SK-N-SH (cell line): ENCODE results near the gene HOXA5. TPM values are rescaled to one million over a fixed set of nuclear protein-coding genes. Genes with fewer than 3 reads are reported as not detected.

Experiments
- CTCF ChIA-PET: fragments of 300-600, 350-600 bp; formaldehyde crosslinking; extraction: SDS; loops from one replicate; lab custom pipeline; 2021; lab: Yijun Ruan, JAX
- POLR2A ChIA-PET: fragments of 350-600 bp; sonication (Branson Sonifier 250); formaldehyde crosslinking; extraction: SDS; loops from one replicate; lab custom pipeline; 2020; ENCODE audit warnings: antibody characterized with exemption, inconsistent platforms; lab: Yijun Ruan, JAX
- DNase-seq: peaks from one replicate; pipeline ENCODE4 v3.0.0; 2012
- H2AFZ ChIP-seq: fragments of 200-600 bp; sonication (generic); 2 replicates; pipeline ENCODE4 v1.8.1; 2016; ENCODE audit warnings: antibody characterized with exemption, mild to moderate bottlenecking, low read depth
- H3F3A ChIP-seq: fragments of 200-600 bp; sonication (generic); replicated peaks from 2 replicates; pipeline ENCODE3; 2016; ENCODE audit warnings: antibody characterized with exemption, mild to moderate bottlenecking; ENCODE audit not compliant: insufficient read depth
- H3K27ac ChIP-seq, 2 experiments: fragments of 200-500 bp in 1 of 2; fragments of 200-600 bp in 1 of 2; sonication (Bioruptor generic) in 1 of 2; sonication (generic), shearing (Covaris generic) in 1 of 2; 2 replicates each; pipeline versions ENCODE4 v1.5.1 to v1.6.1; 2014 to 2016; ENCODE audit warnings: low read depth in 2 of 2, inconsistent platforms in 1 of 2, low read length in 1 of 2, mild to moderate bottlenecking in 1 of 2, mixed read lengths in 1 of 2
- H3K27me3 ChIP-seq: fragments of 200-600 bp; sonication (generic), shearing (Covaris generic); 2 replicates; pipeline ENCODE4 v1.6.1; 2016; ENCODE audit warnings: mixed run types; ENCODE audit not compliant: insufficient read depth
- H3K36me3 ChIP-seq, 2 experiments: fragments of 200-500 bp in 1 of 2; fragments of 200-600 bp in 1 of 2; sonication (Bioruptor generic) in 1 of 2; sonication (generic) in 1 of 2; replicated peaks in 1 of 2; 2 replicates each; pipeline versions ENCODE3 to v1.5.1; 2014 to 2016; ENCODE audit warnings: low read length in 1 of 2, mild to moderate bottlenecking in 1 of 2; ENCODE audit not compliant: insufficient read depth in 2 of 2, control insufficient read depth in 1 of 2
- H3K4me1 ChIP-seq, 2 experiments: fragments of 200-500 bp in 1 of 2; fragments of 200-600 bp in 1 of 2; sonication (Bioruptor generic) in 1 of 2; sonication (generic), shearing (Covaris generic) in 1 of 2; 2 replicates each; pipeline versions ENCODE4 v1.5.1 to v1.6.1; 2014 to 2016; ENCODE audit warnings: low read depth in 1 of 2, low read length in 1 of 2, mixed run types in 1 of 2; ENCODE audit not compliant: insufficient read depth in 2 of 2, control insufficient read depth in 1 of 2
- H3K4me2 ChIP-seq: fragments of 200-600 bp; sonication (generic), shearing (Covaris generic); 2 replicates; pipeline ENCODE4 v1.6.1; 2017; ENCODE audit warnings: mixed run types
- H3K4me3 ChIP-seq, 2 experiments: fragments of 200-500 bp in 1 of 2; fragments of 200-600 bp in 1 of 2; sonication (Bioruptor generic) in 1 of 2; sonication (generic), shearing (Covaris generic) in 1 of 2; 2 replicates each; pipeline versions ENCODE4 v1.5.1 to v1.8.1; 2014 to 2016; ENCODE audit warnings: low read depth in 2 of 2, inconsistent platforms in 1 of 2, low read length in 1 of 2, mild to moderate bottlenecking in 1 of 2, mixed read lengths in 1 of 2, moderate library complexity in 1 of 2
- H3K79me2 ChIP-seq: fragments of 200-600 bp; sonication (generic); 2 replicates; pipeline ENCODE4 v1.8.1; 2017; ENCODE audit warnings: mild to moderate bottlenecking; ENCODE audit not compliant: insufficient read depth
- H3K9ac ChIP-seq: fragments of 200-600 bp; sonication (generic); 2 replicates; pipeline ENCODE4 v1.6.1; 2017; ENCODE audit warnings: mixed run types
- H3K9me2 ChIP-seq: fragments of 200-600 bp; sonication (generic); 2 replicates; pipeline ENCODE4 v1.6.1; 2017; ENCODE audit warnings: mixed run types
- H3K9me3 ChIP-seq: fragments of 200-600 bp; sonication (generic); 2 replicates; pipeline ENCODE4 v1.6.1; 2017; ENCODE audit warnings: mixed run types, mild to moderate bottlenecking, moderate library complexity
- H4K20me1 ChIP-seq: fragments of 200-600 bp; sonication (generic); 2 replicates; pipeline ENCODE4 v1.6.1; 2017; ENCODE audit warnings: mild to moderate bottlenecking, mixed run types; ENCODE audit not compliant: insufficient read depth
- ELF1 ChIP-seq: IDR thresholded peaks from 2 replicates; pipeline ENCODE4 v1.4.0; 2012
- EP300 ChIP-seq, 2 experiments: IDR thresholded peaks; 2 replicates each; pipeline versions ENCODE4 v1.4.0 to v1.6.1; 2012; ENCODE audit warnings: borderline replicate concordance in 1 of 2, low read depth in 1 of 2, low read length in 1 of 2
- EZH2phosphoT487 ChIP-seq: fragments of 200-600 bp; sonication (generic); IDR thresholded peaks from 2 replicates; pipeline ENCODE4 v1.6.1; 2017; ENCODE audit warnings: low read depth, mixed run types, mild to moderate bottlenecking, antibody characterized with exemption, moderate library complexity, borderline replicate concordance
- FOXJ3 ChIP-seq: sonication (generic); formaldehyde crosslinking; IDR thresholded peaks from 2 replicates; pipeline ENCODE4 v1.5.1; 2020; ENCODE audit warnings: mild to moderate bottlenecking, missing genetic modification reagents
- GABPA ChIP-seq: IDR thresholded peaks from 2 replicates; pipeline ENCODE4 v1.4.0; 2012; ENCODE audit warnings: low read depth, mild to moderate bottlenecking
- POLR2AphosphoS5 ChIP-seq: IDR thresholded peaks from 2 replicates; pipeline ENCODE4 v1.6.1; 2012; ENCODE audit warnings: low read depth, low read length
- TCF12 ChIP-seq: IDR thresholded peaks from 2 replicates; pipeline ENCODE4 v1.4.0; 2012
- WGBS: methylation state at CpG from one replicate; pipeline ENCODE4 v1.1.6; 2017; ENCODE audit warnings: low lambda C conversion rate; 5-methylcytosine and 5-hydroxymethylcytosine counted together
- polyA plus RNA-seq, 3 experiments: library from polyadenylated mRNA; depleted of rRNA; stranded (reverse); fragments of >200 nt; gene quantifications; 2 replicates each; pipeline ENCODE4 v1.2.3, GENCODE V29; 2012
- TF ChIP-seq, protein P1 (sequence below): IDR thresholded peaks from 2 replicates; pipeline ENCODE4 v1.6.1; 2012; ENCODE audit warnings: mild to moderate bottlenecking, low read depth, low read length, moderate library complexity

The HOXA5 gene
- polyA plus RNA-seq, 1 of the 3 experiments (the other 2 are of a cell fraction): not detected

DNA sequence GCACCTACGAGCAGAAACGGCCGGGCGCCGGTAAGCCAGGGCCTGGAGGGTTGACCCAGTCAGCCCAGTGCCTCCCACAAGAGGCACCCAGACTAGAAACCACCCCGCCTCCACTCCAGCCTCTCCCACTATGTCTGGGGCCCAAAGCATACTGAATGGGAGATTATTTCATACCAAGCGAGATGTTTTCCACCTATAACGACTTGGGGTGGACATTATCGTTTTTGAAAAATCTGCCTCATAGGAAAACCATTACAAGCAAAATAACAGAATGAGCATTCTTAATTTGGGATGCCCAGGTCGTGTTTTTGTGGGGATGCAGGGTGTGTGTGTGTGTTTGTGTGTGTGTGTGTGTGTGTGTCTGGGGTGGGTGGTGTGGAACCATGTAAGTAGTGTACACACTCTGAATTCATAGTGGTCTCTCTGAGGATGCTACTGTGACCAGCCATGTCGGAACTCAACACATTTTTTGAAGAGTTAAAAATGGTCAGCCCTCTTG lies 2.5 kb upstream of the HOXA5 start:
- POLR2A ChIA-PET: no interaction called here

DNA sequence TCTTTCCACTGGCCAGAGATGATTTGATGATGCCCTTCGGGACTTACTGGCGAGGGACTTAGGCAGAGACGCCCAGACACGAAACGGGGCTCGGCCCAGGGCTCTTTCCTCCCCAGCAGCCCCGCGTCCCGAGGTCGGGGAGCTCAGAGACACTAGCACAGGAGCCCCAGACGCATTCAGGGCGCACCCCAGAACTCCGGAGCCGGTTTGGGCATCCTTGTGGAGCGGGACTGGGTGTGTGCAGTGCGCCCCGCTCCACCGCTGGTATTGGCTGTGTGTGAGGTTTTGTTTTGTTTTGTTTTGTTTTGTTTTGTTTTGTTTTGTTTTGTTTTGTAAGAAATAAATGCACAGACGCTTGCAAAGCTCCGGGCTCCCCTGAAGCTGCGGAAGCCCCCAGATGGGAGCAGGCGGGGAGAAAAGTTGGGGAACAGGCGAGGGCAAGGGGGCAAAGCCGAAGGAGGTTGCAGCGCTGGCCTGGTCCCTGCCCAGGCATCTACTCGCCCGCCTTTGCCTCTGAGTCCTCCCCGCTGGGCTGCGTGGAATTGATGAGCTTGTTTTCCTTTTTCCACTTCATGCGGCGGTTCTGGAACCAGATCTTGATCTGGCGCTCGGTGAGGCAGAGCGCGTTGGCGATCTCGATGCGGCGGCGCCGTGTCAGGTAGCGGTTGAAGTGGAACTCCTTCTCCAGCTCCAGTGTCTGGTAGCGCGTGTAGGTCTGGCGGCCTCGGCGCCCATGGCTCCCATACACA lies 1.9 kb upstream of the HOXA5 start:
- ChIA-PET CTCF (interaction anchor here (0.8 to 10.9 kb wide), 10 partner anchors 13 to 444 kb away, joined by 3 to 270 read pairs (median 10); partner anchors contain the start of genes HOXA11, HOXA4 and HOXA7), POLR2A (no interaction called here)
- H3K79me2 ChIP-seq: no peaks in the 10 kb centered on the region
- H3K4me2 ChIP-seq: no peak overlapping the region
- H3K27me3 ChIP-seq: peaks cover 100% of the 10 kb centered on the region
- peaks cover 11 to 12% of the 10 kb centered on the region in 2 experiments; a peak in 1 of 4 replicates for H3K4me1 ChIP-seq
- peak; percentile 45 for DNase-seq
- H3K9me3 ChIP-seq: no peaks in the 10 kb centered on the region
- 0 out of 2 replicates have a peak overlapping the region, but pooled peaks have one; percentile 29 for H2AFZ ChIP-seq
- H3F3A ChIP-seq: no peaks in the 10 kb centered on the region
- H3K27ac ChIP-seq: no peak overlapping the region
- no peaks in the 10 kb centered on the region for H3K36me3 ChIP-seq
- no peaks in the 10 kb centered on the region for H4K20me1 ChIP-seq
- no peak overlapping the region for H3K9ac ChIP-seq
- H3K4me3 ChIP-seq: no peak overlapping the region
- H3K9me2 ChIP-seq: no peaks in the 10 kb centered on the region
- WGBS: 23% methylated on average over 43 of the region's 47 CpGs
- TF ChIP-seq EZH2phosphoT487: peak; percentile 95
- no peak for TF ChIP-seq POLR2AphosphoS5
- TF ChIP-seq, protein P1, sequence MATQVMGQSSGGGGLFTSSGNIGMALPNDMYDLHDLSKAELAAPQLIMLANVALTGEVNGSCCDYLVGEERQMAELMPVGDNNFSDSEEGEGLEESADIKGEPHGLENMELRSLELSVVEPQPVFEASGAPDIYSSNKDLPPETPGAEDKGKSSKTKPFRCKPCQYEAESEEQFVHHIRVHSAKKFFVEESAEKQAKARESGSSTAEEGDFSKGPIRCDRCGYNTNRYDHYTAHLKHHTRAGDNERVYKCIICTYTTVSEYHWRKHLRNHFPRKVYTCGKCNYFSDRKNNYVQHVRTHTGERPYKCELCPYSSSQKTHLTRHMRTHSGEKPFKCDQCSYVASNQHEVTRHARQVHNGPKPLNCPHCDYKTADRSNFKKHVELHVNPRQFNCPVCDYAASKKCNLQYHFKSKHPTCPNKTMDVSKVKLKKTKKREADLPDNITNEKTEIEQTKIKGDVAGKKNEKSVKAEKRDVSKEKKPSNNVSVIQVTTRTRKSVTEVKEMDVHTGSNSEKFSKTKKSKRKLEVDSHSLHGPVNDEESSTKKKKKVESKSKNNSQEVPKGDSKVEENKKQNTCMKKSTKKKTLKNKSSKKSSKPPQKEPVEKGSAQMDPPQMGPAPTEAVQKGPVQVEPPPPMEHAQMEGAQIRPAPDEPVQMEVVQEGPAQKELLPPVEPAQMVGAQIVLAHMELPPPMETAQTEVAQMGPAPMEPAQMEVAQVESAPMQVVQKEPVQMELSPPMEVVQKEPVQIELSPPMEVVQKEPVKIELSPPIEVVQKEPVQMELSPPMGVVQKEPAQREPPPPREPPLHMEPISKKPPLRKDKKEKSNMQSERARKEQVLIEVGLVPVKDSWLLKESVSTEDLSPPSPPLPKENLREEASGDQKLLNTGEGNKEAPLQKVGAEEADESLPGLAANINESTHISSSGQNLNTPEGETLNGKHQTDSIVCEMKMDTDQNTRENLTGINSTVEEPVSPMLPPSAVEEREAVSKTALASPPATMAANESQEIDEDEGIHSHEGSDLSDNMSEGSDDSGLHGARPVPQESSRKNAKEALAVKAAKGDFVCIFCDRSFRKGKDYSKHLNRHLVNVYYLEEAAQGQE: no peak

More for the DNA sequence above, 2.5 kb upstream of the HOXA5 start:
- DNase-seq: peak; percentile 39
- H3K36me3 ChIP-seq: no peaks in the 10 kb centered on the region
- H3K4me1 ChIP-seq: peaks cover 12 to 16% of the 10 kb centered on the region in 2 experiments; a peak in 1 of 4 replicates
- no peaks in the 10 kb centered on the region for H3K79me2 ChIP-seq
- H3K27ac ChIP-seq: no peak overlapping the region
- no peak for TF ChIP-seq EP300 (IDR thresholded peaks at IDR 0.05; ENCODE audit: borderline replicate concordance in 1 of 2, low read depth in 1 of 2, low read length in 1 of 2)
- TF ChIP-seq ELF1: no peak
- no peak for TF ChIP-seq FOXJ3 (CRISPR knock-in tag)
- TF ChIP-seq GABPA: no peak
- no peak for TF ChIP-seq TCF12
- TF ChIP-seq, all 33 proteins: peak for 0
- CTCF ChIA-PET: interaction anchor here (3.1 to 10.9 kb wide), 3 partner anchors 13 to 292 kb away, joined by 29 to 270 read pairs (median 29); partner anchors contain the start of gene HOXA7
- H3K9me2 ChIP-seq: no peaks in the 10 kb centered on the region
- H3K9me3 ChIP-seq: no peaks in the 10 kb centered on the region
- no peak overlapping the region for H3K9ac ChIP-seq
- H2AFZ ChIP-seq: no peak overlapping the region
- 27% methylated on average over 7 of the region's 11 CpGs for WGBS
- H3K27me3 ChIP-seq: peaks cover 100% of the 10 kb centered on the region
- H3F3A ChIP-seq: no peaks in the 10 kb centered on the region
- no peak overlapping the region for H3K4me2 ChIP-seq
- no peaks in the 10 kb centered on the region for H4K20me1 ChIP-seq
- no peak overlapping the region for H3K4me3 ChIP-seq
